GM12874 (cell line): ENCODE results near the gene TMEFF2.

ENCODE experiments used
- TF ChIP-seq, protein P1 (sequence below): IDR thresholded peaks from 2 replicates; pipeline ENCODE4 v1.5.1; 2011; ENCODE audit warnings: low read depth, mild to moderate bottlenecking, control low read depth, low read length, moderate library complexity; ENCODE audit not compliant: insufficient read depth

Gene TMEFF2

DNA sequence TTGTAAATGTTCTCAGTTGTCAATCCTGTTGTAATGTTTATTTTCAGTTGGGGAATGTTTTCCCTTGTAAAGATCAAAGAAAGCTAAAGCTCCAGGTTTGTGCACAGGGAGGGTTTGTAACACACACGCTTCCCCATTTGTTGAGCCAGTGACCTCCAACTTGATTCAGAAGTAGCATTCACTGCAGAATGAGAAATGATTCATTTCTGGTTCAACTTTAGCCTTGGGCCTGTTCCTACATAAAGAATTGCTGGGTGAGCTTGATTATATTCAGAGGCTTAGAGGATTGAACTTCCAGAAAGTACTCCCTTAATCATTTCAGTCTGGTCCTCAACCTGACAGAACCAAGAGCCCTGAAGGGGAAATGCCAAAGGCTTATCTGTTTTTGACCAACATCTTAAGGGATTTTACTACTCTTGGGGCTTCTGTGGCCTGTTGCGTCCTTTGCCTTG lies 277.3 kb downstream of the TMEFF2 start:
- TF ChIP-seq, protein P1, sequence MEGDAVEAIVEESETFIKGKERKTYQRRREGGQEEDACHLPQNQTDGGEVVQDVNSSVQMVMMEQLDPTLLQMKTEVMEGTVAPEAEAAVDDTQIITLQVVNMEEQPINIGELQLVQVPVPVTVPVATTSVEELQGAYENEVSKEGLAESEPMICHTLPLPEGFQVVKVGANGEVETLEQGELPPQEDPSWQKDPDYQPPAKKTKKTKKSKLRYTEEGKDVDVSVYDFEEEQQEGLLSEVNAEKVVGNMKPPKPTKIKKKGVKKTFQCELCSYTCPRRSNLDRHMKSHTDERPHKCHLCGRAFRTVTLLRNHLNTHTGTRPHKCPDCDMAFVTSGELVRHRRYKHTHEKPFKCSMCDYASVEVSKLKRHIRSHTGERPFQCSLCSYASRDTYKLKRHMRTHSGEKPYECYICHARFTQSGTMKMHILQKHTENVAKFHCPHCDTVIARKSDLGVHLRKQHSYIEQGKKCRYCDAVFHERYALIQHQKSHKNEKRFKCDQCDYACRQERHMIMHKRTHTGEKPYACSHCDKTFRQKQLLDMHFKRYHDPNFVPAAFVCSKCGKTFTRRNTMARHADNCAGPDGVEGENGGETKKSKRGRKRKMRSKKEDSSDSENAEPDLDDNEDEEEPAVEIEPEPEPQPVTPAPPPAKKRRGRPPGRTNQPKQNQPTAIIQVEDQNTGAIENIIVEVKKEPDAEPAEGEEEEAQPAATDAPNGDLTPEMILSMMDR = no peak

DNA sequence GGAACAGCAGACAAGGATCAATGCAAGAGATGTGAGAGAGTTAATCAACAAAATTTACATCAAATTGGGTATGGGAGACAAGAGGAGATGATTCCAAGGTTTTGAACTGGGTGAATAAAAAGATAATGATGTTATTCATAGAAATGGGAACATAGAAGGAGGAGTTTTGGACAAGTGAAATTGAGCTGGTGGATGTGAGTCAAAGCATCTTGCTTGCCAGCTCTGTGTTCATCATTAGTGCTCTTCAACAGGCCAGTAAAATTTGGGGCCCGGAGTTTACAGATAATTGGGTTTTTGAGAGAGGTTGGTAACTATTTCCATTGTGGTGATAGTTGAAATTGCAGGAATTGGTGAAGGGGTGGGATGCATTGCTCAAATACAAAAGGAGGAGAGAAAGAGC lies 277.9 kb downstream of the TMEFF2 start:
- TF ChIP-seq, protein P1 = no peak

- TF ChIP-seq, protein P1 = no peak
These were observed 279.0 kb downstream of the TMEFF2 start for GRCh38 chr2:191915750-191916149.

DNA sequence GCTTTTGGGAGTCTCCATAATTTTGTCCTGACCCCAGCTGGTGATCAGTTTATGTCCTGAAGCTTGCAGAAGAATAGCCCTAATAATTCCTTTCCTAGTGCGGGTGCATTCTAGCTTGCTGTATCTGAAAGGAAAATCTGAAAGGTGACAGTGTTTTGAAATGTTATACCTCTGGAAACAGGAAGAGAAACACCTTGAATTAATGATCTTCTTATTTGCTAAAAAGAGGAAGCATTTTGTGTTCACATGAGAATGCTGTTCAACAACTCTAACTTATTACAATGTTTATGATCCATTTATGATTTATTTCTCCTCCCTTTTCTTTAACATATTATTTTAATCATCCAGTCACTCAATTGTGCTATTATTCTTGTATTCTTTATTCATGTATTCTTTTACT lies 280.9 kb downstream of the TMEFF2 start:
- TF ChIP-seq, protein P1 = no peak

DNA sequence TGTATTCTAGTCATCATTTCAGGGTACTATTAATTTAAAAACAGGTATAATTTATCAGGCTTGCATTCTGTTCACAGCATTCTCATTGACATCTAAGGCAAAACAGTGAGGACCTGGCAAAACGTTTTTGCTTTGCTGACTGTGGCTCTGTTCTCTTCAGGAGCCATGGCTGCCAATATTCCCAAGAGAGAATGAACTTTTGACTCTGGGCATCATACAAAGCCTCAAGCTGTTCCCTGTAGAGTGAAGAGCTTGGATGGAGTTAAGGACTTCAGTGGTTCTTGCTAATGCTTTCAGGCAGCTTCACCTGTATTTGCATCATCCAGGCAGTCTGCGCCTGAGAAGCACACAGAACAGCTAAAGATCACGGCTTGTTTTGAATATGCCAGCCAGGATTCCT lies 282.0 kb downstream of the TMEFF2 start:
- TF ChIP-seq, protein P1 = no peak

DNA sequence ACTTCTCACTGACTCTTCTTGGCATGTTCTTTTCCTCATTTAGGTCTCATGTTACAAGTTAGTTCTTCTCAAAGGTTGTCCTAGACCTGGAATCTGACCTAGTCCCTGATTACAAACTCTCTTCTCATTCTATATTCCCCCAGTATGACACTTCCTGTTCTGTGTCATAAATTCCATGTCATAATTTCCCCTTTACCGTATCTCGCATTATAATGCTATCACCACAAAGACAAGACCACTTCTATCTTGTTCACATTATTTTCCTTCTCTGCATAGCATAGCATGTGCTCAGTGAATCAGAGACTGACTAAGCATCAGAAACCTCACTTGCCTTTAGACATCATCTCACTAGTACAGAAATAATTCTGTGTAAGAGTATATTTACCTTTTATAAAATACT lies 284.2 kb downstream of the TMEFF2 start:
- TF ChIP-seq, protein P1 = no peak

GRCh38 chr2:191908874-191909273 lies 285.9 kb downstream of the TMEFF2 start:
- TF ChIP-seq, protein P1 = no peak

DNA sequence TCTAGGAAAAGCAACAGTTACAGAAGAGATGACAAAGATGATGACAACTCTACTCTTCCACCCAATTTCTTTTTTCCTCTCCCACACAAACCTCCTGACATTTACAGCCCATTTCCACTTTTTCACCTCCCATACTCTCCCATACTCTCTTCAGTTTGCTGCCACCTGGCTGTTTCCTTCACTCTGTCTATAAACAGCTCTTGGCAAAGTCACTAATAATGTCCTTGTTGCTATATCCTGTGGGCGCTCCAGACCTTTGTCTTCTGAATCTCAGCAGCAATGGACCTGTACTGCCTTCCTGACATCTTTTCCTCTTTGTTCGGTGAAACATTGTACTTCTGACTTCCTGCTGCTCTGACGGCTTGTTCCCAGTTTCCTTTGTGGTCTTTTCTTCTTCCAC lies 287.2 kb downstream of the TMEFF2 start:
- TF ChIP-seq, protein P1 = no peak
